Activated T-cell treated with anti-CD3 and anti-CD28 coated beads, Interleukin-2, amount 50 U/mL, for 48 hours (primary cell): ENCODE data around the gene MSS51.

Experiments used
- DNase-seq, 2 experiments: peaks; one replicate each; pipeline ENCODE4 v3.0.0-alpha.2; 2020

MSS51 gene

DNA sequence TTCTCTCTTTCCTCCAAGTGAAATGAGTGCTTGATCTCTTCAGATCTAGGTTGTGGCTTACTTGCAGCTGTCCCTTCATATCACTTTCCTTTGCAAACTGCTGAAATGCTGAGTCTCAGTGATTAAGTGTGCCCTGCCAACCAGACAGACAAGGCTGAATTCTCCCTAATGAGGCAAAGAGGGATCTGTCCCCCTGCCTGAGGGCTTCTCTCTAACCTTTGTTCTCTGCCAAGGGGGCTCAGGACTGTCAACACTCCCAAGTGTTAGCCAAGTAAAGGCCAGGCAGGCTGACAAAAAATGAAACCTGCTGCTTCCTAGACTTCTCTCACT, at the start of gene MSS51:
MSS51 (minus strand) TSS at position 24 of the 330 bp plus-strand sequence. CDS start 5,277 bp downstream, outside the sequence.
- no peak for DNase-seq

DNA sequence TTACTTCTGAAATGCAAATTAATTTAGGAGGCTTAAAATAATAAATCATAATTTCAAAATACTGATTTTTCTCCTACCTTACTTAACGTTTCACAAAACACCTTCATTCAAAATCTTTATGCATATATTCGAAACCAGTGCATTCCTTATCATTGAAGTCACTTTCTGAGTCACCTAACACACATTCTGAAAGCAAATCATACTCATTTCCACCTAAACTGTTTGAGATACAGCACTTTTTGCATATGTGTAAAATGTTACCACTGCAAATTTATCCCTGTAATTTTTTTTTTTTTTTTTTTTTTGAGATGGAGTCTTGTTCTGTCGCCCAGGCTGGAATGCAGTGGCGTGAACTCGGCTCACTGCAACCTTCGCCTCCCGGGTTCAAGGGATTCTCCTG, 46.8 kb upstream of the MSS51 start:
- no peak for DNase-seq

DNA sequence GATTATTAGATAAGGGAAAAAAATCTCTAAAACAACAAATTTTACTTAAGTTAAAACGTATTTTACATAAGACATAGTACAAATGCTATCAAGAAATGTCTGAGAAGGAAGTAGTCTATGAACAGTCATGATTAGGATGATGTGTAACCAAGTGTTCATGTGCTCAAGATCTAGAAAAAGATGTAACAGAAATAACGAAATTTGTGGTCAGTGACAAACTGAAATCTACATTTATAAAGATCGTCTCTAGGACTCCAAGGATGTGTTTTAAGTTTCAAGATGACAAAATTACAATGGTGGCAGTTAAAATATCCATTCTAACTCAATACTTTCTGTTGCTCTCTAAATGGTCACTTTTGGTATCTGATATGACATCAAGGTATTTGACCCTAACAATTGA, 45.3 kb upstream of the MSS51 start:
- no peak for DNase-seq

DNA sequence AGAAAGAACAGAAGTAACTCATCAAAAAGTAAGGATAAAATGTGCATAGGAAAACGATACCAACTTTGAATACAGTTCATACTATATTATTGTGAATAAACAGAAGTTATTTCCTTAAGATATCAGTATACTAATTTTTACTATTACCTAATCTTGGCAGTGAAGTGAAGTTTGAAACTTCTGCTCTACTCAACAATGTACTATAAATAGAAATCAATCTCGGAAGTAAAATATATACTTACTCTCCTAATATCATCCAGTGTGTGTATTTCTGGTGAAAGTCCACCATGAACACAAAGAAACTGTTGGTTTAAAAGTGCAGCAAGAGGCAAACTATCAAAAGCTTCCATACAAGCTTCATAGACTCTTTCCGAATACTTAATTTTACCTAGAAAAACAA, 37.9 kb upstream of the MSS51 start:
- no peak for DNase-seq

DNA sequence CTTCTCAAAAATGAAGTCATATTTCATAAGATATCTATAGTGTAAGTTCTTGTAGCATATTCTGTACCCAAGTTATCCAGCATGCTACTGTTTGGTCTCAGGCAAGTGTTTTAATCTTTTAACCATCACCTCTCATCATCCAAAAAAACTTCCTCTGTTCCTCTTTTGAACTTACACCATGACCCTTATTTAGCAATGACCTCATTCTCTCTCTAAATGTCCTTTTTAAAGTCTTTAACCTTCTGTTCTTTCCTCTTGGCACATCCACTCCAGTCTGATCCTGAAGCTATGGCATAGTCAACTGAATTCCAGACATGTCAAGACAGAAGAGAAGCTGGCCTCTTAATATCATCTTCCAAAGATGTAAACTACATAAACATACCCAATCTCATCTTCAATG, 36.2 kb upstream of the MSS51 start:
- no peak for DNase-seq

DNA sequence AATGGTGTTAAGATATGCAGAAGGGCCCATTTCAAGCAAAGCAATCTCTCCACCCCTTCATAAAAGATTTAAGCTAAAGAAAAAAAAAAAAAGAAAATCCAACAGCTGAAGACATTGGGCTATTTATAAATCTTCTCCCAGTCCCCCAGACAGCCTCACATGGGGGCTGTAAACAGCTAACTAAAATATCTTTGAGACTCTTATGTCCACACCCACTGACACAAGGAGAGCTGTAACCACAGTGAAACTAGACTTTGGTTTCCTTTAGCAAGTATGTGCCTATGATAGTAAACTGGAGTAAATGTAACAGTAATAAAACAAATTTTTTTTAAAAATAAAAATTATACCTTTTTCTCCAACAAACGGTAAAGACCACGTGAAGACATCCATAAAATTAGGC, 33.8 kb upstream of the MSS51 start:
- no peak for DNase-seq

DNA sequence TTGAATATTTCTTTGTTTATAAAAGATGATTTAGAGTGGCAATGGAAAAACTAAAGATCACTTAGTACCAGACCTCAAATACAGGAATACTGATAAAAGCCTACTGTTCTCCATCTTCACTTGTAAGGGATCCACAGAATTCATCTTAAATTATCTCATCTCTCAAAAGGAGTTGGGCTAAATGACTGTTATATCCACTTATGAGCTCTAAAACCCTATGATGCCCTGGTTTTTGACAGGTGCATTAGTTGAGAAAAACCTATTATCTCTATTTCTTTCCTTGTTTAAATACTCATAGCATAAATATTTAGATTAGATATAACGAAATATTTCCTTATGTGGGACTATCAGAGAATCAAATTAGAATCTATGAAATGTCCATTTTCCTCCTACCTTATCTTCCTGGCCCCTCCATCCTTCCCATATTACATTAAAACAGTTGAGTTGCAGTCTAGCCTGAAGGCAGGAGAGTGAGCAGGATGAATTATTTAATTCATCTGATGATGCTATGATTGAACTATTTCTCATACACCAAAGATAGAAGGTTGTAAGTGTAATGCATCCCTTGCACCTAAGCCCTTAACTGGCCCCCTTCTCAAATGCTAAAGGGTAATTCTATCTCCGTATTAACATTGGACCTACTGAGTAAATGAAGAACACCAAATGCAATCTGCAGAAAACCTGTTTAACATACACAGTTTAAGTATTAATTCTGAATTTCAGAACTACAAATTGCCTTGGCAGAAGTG, 32.8 kb upstream of the MSS51 start:
- no peak for DNase-seq

DNA sequence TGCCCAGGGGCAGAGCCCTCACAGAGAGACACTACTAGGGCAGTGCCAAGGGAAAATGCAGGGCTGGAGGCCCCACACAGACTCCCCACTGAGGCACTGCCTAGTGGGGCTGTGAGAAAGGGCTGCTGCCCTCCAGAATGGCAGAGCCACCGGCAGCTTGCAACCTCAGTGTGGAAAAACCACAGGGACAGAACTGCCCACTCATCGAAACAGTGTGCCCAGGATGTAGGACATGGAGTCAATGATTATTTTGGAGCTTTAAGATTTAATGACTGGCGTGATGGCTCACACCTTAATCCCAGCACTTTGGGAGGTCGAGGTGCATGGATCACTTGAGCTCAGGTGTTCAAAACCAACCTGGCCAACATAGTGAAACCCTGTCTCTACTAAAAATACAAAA, 27.5 kb upstream of the MSS51 start:
- DNase-seq = no peak

DNA sequence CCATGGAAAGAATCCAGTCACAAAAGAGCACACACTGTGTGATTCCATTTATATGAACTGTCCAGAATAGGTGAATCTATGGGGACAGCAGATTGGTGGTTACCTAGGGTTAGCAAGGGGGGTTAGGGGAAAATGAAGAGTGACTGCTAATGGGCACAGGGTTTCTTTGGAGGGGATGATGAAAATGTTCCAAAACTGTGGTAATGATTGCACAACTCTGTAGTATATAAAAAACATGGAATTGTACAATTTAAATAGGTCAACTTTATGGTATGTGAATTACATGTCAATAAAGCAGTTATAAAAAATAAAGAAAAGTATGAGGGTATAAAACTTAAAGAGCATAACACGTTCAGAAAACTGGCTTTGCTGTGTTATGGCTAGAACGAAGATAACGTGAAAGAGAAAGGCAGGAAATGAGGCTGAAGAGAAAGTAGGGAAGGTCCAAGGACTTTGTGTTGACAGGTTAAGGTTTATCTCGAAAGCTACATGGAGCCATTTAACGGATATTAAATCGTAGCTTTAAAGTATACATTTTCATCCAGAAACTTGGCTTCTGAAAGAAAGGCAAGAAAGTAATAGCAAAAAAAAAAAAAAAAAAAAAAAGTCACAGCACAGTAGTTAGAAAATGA, 26.4 kb upstream of the MSS51 start:
- DNase-seq = no peak

DNA sequence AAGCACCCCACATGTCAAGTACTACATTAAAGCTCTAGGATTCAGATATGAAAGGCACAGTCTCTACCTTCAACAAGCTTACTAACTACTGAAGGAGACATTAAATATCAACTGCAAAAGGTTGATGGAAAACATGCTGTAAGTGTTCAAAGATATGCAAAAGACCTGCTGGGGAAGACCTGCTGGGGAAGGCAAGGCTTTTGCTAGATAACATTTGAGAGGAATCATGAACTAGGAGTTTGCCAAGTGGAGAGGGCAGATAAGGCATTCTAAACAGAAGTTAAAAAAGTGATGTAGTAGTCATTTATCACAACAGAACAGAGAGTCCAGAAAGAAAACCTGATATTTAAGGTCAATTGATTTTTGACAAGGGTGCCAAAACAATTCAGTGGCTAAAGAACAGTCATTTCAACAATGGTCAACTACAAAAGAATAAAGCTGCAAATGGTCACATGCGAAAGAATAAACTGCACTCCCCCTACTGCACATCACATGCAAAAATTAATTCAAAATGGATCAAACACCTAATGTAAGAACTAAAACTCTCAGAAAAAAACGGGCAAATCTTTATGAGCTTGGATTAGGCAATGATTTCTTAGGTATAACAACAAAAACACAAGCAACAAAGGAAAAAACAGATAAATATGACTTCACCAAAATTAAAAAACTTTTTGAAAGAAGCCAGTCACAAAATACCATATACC, 23.0 kb upstream of the MSS51 start:
- no peak for DNase-seq

DNA sequence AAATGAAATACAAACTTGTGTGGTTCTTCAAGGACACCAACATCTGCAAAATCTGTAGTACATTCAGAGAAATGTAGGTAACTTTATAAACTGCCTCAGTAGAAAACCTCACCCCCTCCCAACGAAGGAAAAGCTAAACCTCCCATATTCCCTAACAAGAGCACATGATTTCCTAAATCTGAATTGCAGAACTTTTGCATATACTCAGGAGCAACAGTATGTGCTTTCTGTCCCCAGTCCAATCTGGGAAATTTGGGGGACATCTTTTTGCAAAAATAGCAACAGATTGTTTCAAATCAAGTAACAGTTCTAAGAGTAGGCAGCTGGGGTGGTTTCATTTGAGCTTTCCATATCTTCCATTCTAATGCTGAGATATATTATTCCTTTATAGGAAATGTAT, 15.8 kb upstream of the MSS51 start:
- DNase-seq = no peak

DNA sequence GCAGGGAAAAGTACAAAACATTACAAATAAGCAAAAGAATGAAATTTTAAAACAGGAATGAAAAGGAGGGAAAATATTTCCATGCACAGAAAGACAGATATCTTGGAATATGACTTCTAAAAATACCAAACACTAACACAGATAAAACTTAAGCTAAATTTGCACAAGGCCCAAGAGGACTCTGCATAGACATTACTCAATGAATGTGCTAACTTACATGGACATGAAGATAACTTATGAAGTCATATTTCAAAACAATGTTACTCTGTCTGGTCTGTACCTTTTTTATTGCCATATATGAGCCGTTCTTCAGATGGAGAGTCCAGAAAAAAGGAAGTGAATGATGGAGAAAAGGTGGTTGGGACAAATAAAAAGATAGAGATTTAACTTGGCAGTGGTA, 15.0 kb upstream of the MSS51 start:
- no peak for DNase-seq

DNA sequence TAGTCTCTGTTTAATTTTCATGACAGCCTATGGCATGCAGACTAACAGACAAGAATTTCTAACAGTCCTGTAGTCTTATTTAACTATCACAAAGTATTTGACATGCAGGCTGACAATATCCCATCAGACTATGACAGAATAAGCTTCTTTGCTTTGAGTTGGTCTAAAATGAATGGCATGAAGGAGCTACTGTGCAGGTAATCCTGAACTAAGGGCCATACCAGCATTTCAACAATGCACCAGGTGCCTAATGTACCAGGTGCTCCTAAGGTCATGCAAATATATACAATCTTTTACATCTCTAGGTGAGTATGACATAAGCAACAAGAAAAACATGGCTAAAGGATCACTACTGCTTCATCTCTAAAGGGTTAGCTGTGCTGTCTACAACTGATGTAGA, 13.6 kb upstream of the MSS51 start:
- DNase-seq = no peak

DNA sequence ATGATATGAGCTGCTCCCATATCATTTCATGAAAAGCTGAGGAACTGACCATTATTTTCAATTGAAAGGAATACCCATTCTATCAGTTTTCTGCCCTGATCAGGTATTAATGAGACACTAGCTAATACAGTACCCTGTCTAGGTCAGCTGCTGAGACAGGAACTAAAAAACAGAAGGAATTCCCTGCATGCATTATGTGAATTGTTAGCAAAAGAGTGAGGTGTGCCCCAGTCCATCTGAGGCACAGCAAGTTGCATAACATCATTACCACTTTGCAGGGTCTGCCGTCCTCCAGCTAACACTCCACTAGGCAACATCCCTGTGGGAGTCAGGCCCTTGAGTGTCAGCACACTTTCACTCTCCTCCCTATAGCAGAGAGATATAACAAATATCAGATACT, 11.1 kb upstream of the MSS51 start:
- no peak for DNase-seq

DNA sequence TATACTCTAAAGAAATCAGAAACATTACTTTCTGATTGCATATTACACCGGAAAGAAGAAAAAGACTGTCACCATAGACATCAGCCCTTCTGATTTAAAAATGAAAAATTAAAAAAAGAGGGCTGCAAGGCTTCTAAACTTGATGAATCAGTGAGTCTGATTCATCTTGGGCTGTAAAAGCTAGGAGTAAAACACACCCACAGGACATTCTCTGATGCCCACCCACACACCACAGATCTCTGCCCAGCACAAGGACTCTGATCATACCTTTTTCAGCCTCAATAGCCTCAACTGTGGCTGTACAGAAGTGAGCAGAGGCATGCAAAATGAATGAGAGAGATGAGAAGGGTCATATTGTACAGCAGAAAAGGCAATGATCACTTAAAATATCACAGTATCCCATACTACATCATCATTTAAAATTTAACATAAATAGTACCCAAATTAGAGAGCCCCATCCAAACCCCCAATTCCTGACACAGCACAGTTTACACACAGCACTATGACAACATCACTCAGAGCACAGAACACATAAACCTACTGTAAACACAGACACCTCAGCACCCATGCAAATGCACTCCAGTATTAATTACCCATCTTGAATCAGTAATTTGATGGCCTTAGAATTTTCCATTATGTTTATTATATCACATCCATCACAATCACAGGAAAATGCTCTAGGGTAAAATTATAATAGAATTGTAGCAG, 6.4 kb upstream of the MSS51 start:
- no peak for DNase-seq

DNA sequence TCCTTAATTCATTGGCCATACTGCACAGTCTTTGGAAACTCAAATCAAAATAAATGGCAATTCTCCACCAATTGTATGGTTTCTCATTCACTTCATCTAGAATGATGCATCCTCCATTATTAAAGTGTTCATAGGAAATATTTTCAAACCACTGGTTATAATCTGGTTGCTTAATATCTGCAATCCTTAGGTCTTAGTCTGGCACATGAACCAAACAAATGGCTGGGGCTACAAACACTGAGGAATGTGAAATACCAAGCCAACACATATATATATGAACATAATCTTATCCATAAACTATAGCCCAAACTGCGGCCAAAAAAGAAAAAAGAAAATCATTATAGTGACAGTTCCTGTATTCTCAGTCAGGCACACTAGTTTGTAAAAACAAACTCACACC, 5.7 kb upstream of the MSS51 start:
- no peak for DNase-seq

DNA sequence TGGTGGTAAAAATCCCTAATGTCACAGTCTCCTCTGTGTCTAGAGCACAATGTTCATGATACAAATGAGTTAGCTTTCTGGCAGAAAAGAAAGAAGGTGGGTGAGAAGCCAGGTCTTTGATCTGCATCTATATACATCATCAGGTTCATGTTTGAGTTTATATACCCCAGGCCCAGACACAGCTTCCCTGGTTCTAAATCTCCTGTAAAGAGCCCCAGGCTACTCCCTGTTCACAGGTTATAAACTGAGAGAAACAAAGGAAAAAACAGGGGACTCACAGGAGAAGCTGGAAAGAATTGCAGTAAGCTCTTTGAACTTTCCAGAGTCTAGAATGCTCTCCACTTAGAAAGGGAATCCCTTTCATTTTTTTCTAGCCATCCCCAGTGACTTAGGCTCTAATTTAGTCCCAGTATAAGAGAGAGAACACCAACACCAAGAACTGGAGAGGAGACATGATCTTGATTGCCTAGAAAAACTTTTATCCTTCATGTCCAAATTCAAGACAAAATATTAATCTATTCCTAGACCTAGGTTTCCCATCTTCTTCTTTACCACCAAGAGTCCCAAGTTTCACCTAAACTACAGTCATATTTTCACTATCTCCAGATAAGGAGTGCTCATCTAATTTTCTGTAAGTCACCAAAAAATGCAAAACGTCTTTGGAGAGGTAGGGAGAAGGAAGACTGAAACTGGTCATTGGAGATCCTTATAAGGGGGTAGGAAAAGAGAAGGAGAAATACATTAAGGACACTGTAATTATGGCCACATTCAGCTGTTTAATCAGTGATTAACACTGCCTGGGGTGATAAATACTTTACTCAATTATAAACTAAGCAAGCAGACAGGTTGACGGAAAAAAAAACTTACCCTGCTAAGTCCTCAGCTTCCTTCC, 469 bp downstream of the MSS51 start:
- DNase-seq = no peak

DNA sequence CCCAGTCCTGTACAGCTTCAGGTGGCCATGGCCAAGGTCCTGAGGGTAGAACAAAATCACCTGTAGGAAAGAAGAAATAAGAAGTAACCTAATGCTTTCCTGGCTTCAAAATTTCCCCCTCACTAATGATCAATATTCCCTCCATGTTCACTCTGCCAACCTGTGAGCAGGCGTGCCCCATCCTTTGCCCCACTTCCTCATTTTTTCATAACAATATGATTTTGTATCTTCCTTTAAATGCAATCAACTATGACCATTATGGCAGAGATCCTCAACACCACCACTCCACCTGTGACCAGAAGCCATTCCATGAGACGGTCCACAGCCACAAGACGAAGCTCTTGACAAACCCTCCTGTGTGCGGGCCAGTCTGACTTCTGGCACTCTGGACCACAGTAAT, 7.0 kb downstream of the MSS51 start:
- DNase-seq = no peak

DNA sequence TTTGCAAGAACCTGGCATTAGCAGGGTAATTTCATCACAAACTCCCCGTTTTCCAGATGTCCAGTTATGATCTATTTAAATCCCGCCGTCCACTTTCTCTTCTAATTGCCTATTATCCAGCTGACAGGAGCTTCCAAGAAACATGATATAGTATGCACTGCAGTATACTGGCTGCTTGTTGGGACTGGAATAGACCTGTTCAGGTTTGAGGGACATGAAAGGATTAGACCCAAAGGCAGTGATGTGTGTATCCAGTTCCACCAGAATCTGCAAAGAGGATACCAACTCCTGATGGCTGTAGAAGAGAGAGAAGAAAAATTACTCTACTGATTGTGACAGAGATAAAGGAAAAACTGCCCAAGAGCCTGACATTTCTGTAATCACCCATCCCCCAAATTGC, 8.9 kb downstream of the MSS51 start:
- no peak for DNase-seq

DNA sequence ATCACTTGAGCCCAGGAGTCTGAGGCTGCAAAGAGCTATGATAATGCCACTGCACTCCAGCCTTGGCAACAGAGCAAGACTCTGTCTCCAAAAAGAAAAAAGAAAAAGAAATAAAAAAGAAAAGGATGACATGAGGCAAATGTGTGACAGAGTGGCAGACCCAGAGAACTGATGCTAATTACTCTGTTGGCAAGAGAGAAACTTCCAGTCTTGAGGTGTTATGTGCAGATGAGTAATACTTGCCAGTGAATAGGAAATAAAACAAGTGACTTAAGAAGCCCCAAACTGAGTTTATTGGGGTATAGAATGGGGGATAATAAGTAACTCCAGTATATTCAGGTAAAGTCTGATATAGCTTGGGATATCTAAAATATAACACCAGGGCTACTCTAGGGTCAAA, 10.1 kb downstream of the MSS51 start:
- no peak for DNase-seq

DNA sequence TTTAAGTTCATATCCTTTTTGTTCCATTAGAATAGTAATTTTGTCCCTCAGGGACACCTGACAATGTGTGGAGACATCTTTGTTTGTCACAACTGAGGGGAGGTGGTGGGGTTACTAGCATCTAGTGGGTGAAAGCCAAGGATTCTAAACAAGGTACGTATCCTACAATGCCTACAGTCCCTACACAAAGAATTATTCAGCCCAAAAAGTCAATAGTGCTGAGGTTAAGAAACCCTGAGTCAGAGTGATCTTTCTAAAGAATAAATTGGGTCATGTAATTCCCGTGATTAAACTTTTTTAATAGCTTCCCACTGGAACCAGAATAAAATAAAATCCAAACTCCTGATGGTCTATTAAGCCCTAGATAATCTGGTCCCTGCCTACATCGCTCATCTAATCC, 16.8 kb downstream of the MSS51 start:
- no peak for DNase-seq

DNA sequence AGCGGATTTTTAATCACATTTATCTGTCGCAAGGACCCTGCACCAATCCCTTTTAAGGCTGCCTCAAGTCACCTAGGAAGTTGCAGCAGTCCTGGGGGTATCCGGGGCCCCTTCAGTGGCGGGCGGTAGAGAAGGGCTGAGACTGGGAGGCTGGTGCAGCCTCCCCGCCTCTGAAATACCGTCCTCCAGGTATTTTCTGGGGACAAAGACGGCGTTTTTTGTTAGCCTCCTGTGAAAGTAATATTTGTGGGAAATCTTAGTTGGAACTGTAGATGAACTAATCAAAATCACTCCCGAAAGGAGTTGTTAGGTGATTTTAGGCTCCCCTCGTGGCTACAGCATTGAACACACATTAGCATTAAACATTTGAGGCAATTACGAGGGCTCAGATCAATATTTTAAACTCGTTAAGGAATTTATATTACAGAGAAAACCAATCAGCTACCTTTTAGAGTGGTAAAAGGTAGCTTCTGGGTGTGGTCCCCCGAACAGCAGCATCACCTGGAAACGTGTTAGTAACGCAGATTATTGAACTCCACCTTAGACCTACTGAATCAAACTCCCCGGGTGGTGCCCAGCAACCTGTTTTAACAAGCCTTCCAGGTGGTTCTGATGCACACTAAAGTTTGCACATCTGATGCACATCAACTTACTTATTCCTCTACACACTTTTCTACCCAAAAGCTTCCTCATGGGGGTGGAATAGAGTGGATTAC, 19.0 kb downstream of the MSS51 start:
- DNase-seq = no peak
